ENCODE data around the gene LHFPL6.

Gene LHFPL6

GRCh38 chr13:39596176-39596575 lies 6.8 kb downstream of the LHFPL6 start:
- Histone ChIP-seq H3F3A (ENCODE audit: insufficient read depth, low read length) (no peaks in the 10 kb centered on the region), H3K9me2 (replicated peaks; ENCODE audit: insufficient read depth, low read length) (no peaks in the 10 kb centered on the region), H3K4me1 (ENCODE audit: low read length) (no peaks in the 10 kb centered on the region), H3K79me2 (ENCODE audit: low read length) (no peaks in the 10 kb centered on the region), H3K9me3 (replicated peaks; ENCODE audit: insufficient read depth, low read length) (no peaks in the 10 kb centered on the region), H3K36me3 (replicated peaks; ENCODE audit: insufficient read depth, low read length) (no peaks in the 10 kb centered on the region), H3K4me2 (ENCODE audit: low read depth, low read length) (no peak overlapping the region), H4K20me1 (ENCODE audit: insufficient read depth, low read length) (no peaks in the 10 kb centered on the region), H3K27me3 (replicated peaks; ENCODE audit: insufficient read depth, low read length) (no peaks in the 10 kb centered on the region), H3K9ac (ENCODE audit: low read length) (no peak overlapping the region), H3K27ac (ENCODE audit: low read length) (no peak overlapping the region), H3K4me3 (ENCODE audit: low read length) (no peak overlapping the region), H2AFZ (ENCODE audit: low read length) (no peak overlapping the region)
- TF ChIP-seq EZH2 (optimal IDR thresholded peaks at IDR 0.05; ENCODE audit: low read depth, low read length) (no peak), CTCF (IDR thresholded peaks at IDR 0.05; ENCODE audit: low read length) (no peak), EZH2phosphoT487 (IDR thresholded peaks at IDR 0.05; ENCODE audit: low read length) (no peak)
- DNase-seq = no peak

- Histone ChIP-seq H3K9me3 (replicated peaks; ENCODE audit: insufficient read depth, low read length) (no peaks in the 10 kb centered on the region), H3K4me1 (ENCODE audit: low read length) (no peaks in the 10 kb centered on the region), H2AFZ (ENCODE audit: low read length) (no peak overlapping the region), H3F3A (ENCODE audit: insufficient read depth, low read length) (no peaks in the 10 kb centered on the region), H3K9me2 (replicated peaks; ENCODE audit: insufficient read depth, low read length) (no peaks in the 10 kb centered on the region), H3K27ac (ENCODE audit: low read length) (no peak overlapping the region), H3K36me3 (replicated peaks; ENCODE audit: insufficient read depth, low read length) (no peaks in the 10 kb centered on the region), H4K20me1 (ENCODE audit: insufficient read depth, low read length) (no peaks in the 10 kb centered on the region), H3K79me2 (ENCODE audit: low read length) (no peaks in the 10 kb centered on the region), H3K4me3 (ENCODE audit: low read length) (no peak overlapping the region), H3K9ac (ENCODE audit: low read length) (no peak overlapping the region), H3K4me2 (ENCODE audit: low read depth, low read length) (no peak overlapping the region), H3K27me3 (replicated peaks; ENCODE audit: insufficient read depth, low read length) (no peaks in the 10 kb centered on the region)
- TF ChIP-seq EZH2 (optimal IDR thresholded peaks at IDR 0.05; ENCODE audit: low read depth, low read length) (no peak), CTCF (IDR thresholded peaks at IDR 0.05; ENCODE audit: low read length) (no peak), EZH2phosphoT487 (IDR thresholded peaks at IDR 0.05; ENCODE audit: low read length) (no peak)
- DNase-seq = no peak
Measured at GRCh38 chr13:39590466-39591036, 12.4 kb downstream of the LHFPL6 start.

GRCh38 chr13:39588384-39588783 lies 14.6 kb downstream of the LHFPL6 start:
- no peaks in the 10 kb centered on the region for H3K36me3 ChIP-seq (replicated peaks; ENCODE audit: insufficient read depth, low read length)
- H3K9ac ChIP-seq (ENCODE audit: low read length) = no peak overlapping the region
- no peaks in the 10 kb centered on the region for H3K9me2 ChIP-seq (replicated peaks; ENCODE audit: insufficient read depth, low read length)
- H3K79me2 ChIP-seq (ENCODE audit: low read length) = no peaks in the 10 kb centered on the region
- no peaks in the 10 kb centered on the region for H3K9me3 ChIP-seq (replicated peaks; ENCODE audit: insufficient read depth, low read length)
- no peak overlapping the region for H2AFZ ChIP-seq (ENCODE audit: low read length)
- no peak overlapping the region for H3K4me2 ChIP-seq (ENCODE audit: low read depth, low read length)
- no peak overlapping the region for H3K27ac ChIP-seq (ENCODE audit: low read length)
- no peaks in the 10 kb centered on the region for H3K27me3 ChIP-seq (replicated peaks; ENCODE audit: insufficient read depth, low read length)
- no peaks in the 10 kb centered on the region for H3F3A ChIP-seq (ENCODE audit: insufficient read depth, low read length)
- H3K4me1 ChIP-seq (ENCODE audit: low read length) = no peaks in the 10 kb centered on the region
- no peaks in the 10 kb centered on the region for H4K20me1 ChIP-seq (ENCODE audit: insufficient read depth, low read length)
- no peak overlapping the region for H3K4me3 ChIP-seq (ENCODE audit: low read length)
- TF ChIP-seq EZH2phosphoT487 (IDR thresholded peaks at IDR 0.05; ENCODE audit: low read length) (no peak), EZH2 (optimal IDR thresholded peaks at IDR 0.05; ENCODE audit: low read depth, low read length) (no peak), CTCF (IDR thresholded peaks at IDR 0.05; ENCODE audit: low read length) (no peak)
- no peak for DNase-seq

Data from MM.1S (cell line).